PC-3 (cell line): ENCODE data around the gene EXD2. TPM values are rescaled to one million over a fixed set of nuclear protein-coding genes. Genes with fewer than 3 reads are reported as not detected.
A peak's percentile ranks its signal among the peaks of the same experiment; 100 is the strongest.

ENCODE experiments used
- ATAC-seq: fragments of 200-7000 bp; cut with Tn5 transposase; 2 replicates; pipeline ENCODE4 v1.9.1; 2020; ENCODE audit warnings: mild to moderate bottlenecking, moderate library complexity
- BruUV-seq: library from RNA; stranded (reverse); fragments of 400-500 nt; replicated peaks from 2 replicates; lab custom pipeline; 2021; lab: Mats Ljungman, UMichigan
- CTCF ChIA-PET: fragments of 300-600 bp; sonication (Branson Sonifier 250); formaldehyde crosslinking; loops from one replicate; lab custom pipeline; 2022; ENCODE audit warnings: antibody characterized with exemption; lab: Charles Lee
- POLR2A ChIA-PET: fragments of 300-600 bp; sonication (Branson Sonifier 250); formaldehyde crosslinking; loops from one replicate; lab custom pipeline; 2022; ENCODE audit warnings: antibody characterized with exemption; ENCODE audit not compliant: unreplicated experiment; lab: Charles Lee
- DNase-seq: peaks from one replicate; pipeline ENCODE4 v3.0.0-alpha.2; 2015
- H2AFZ ChIP-seq: fragments of 300-600 bp; sonication (generic); 2 replicates; pipeline ENCODE4 v1.6.0; 2016; ENCODE audit warnings: antibody characterized with exemption, low read length
- H3F3A ChIP-seq: fragments of 300-600 bp; sonication (generic); one replicate; pipeline ENCODE4 v1.6.0; 2017; ENCODE audit warnings: antibody characterized with exemption, low read length, control low read depth, mild to moderate bottlenecking; ENCODE audit not compliant: unreplicated experiment
- H3K27ac ChIP-seq: fragments of 300-600 bp; sonication (generic); 2 replicates; pipeline ENCODE4 v1.5.1; 2016; ENCODE audit warnings: mild to moderate bottlenecking, low read length
- H3K27me3 ChIP-seq: fragments of 300-600 bp; sonication (generic); 2 replicates; pipeline ENCODE4 v1.6.1; 2016; ENCODE audit warnings: low read length, mixed read lengths
- H3K36me3 ChIP-seq: fragments of 300-600 bp; sonication (generic); 2 replicates; pipeline ENCODE4 v1.6.1; 2016; ENCODE audit warnings: low read depth, mixed run types, low read length, mixed read lengths
- H3K4me1 ChIP-seq: fragments of 300-600 bp; sonication (generic); 2 replicates; pipeline ENCODE4 v1.5.1; 2016; ENCODE audit warnings: low read length; ENCODE audit not compliant: insufficient read depth
- H3K4me2 ChIP-seq: fragments of 300-600 bp; sonication (generic); 2 replicates; pipeline ENCODE4 v1.6.0; 2016; ENCODE audit warnings: low read length
- H3K4me3 ChIP-seq: fragments of 300-600 bp; sonication (generic); 2 replicates; pipeline ENCODE4 v1.5.1; 2016; ENCODE audit warnings: mild to moderate bottlenecking, low read length, mixed read lengths
- H3K79me2 ChIP-seq: fragments of 300-600 bp; sonication (generic); 2 replicates; pipeline ENCODE4 v1.6.1; 2017; ENCODE audit warnings: low read length, mixed read lengths
- H3K9ac ChIP-seq: fragments of 300-600 bp; sonication (generic); 2 replicates; pipeline ENCODE4 v1.6.0; 2016; ENCODE audit warnings: mild to moderate bottlenecking, low read length
- H3K9me2 ChIP-seq: fragments of 300-600 bp; sonication (generic); replicated peaks from 2 replicates; pipeline ENCODE4 v1.6.1; 2016; ENCODE audit warnings: mixed run types, low read length, mixed read lengths
- H3K9me3 ChIP-seq: fragments of 300-600 bp; sonication (generic); 2 replicates; pipeline ENCODE4 v1.6.1; 2016; ENCODE audit warnings: low read length, mixed read lengths
- H4K20me1 ChIP-seq: fragments of 300-600 bp; sonication (generic); 2 replicates; pipeline ENCODE4 v1.6.1; 2016; ENCODE audit warnings: low read length, mixed read lengths
- CTCF ChIP-seq: fragments of 300-600 bp; sonication (generic); conservative IDR thresholded peaks from 2 replicates; pipeline ENCODE4 v1.5.1; 2017; ENCODE audit warnings: antibody characterized with exemption, low read depth, mild to moderate bottlenecking, low read length
- EZH2 ChIP-seq: fragments of 300-600 bp; sonication (generic); IDR thresholded peaks from one replicate; pipeline ENCODE4 v1.6.1; 2017; ENCODE audit warnings: antibody characterized with exemption, mild to moderate bottlenecking, low read length; ENCODE audit not compliant: unreplicated experiment
- EZH2phosphoT487 ChIP-seq: fragments of 300-600 bp; sonication (generic); IDR thresholded peaks from 2 replicates; pipeline ENCODE4 v1.6.1; 2018; ENCODE audit warnings: mild to moderate bottlenecking, antibody characterized with exemption, low read length, borderline replicate concordance
- intact Hi-C: fragments of 100-400 bp; cut with micrococcal nuclease; formaldehyde crosslinking; loops from 2 replicates; pipeline ENCODE4 v1.9.0; 2023
- total RNA-seq: library from RNA; depleted of rRNA; stranded (reverse); fragments of >200 nt; gene quantifications from 2 replicates; pipeline ENCODE4 v1.2.3, GENCODE V29; 2014

Gene EXD2
- total RNA-seq, 1 experiment from 2014 or later: 19.9 TPM

- Histone ChIP-seq H3K36me3 (no peaks in the 10 kb centered on the region), H3K4me1 (peaks cover 7% of the 10 kb centered on the region; the same call in 1 of the 2 replicates), H4K20me1 (no peaks in the 10 kb centered on the region), H3K27me3 (peaks cover 55% of the 10 kb centered on the region), H3K9ac (no peak overlapping the region), H2AFZ (no peak overlapping the region), H3K4me2 (no peak overlapping the region), H3K9me2 (no peaks in the 10 kb centered on the region), H3K79me2 (no peaks in the 10 kb centered on the region), H3K27ac (no peak overlapping the region), H3K9me3 (no peaks in the 10 kb centered on the region), H3K4me3 (no peak overlapping the region), H3F3A (no peaks in the 10 kb centered on the region)
- DNase-seq (no peak), ATAC-seq (peak; percentile 20)
- TF ChIP-seq CTCF (no peak), EZH2phosphoT487 (no peak), EZH2 (no peak)
- BruUV-seq: no TSS peak
- intact Hi-C loops: loop anchor here (5.0 kb wide), 1 partner anchor 35 kb away; no protein-coding TSS in a partner anchor
- CTCF ChIA-PET: interaction anchor here (0.5 to 1.0 kb wide), 4 partner anchors 26 to 198 kb away, joined by 3 to 4 read pairs (median 3); no protein-coding TSS in a partner anchor
- POLR2A ChIA-PET: interaction anchor here (0.6 kb wide), 1 partner anchor 15 kb away, joined by 5 read pairs; no protein-coding TSS in a partner anchor
Measured at GRCh38 chr14:69261761-69262331, 70.5 kb downstream of the EXD2 start.

GRCh38 chr14:69262516-69262915 lies 71.2 kb downstream of the EXD2 start:
- no peak overlapping the region for H3K9ac ChIP-seq
- no peak for DNase-seq
- H3K4me1 ChIP-seq: peaks cover 7% of the 10 kb centered on the region; the same call in 1 of the 2 replicates
- CTCF ChIA-PET: interaction anchor here (0.5 to 1.0 kb wide), 5 partner anchors 25 to 198 kb away, joined by 3 to 4 read pairs (median 3); no protein-coding TSS in a partner anchor
- ATAC-seq: no peak
- H3K36me3 ChIP-seq: no peaks in the 10 kb centered on the region
- no peak overlapping the region for H3K27ac ChIP-seq
- TF ChIP-seq EZH2phosphoT487 (no peak), CTCF (no peak), EZH2 (no peak)
- H3K79me2 ChIP-seq: no peaks in the 10 kb centered on the region
- H3F3A ChIP-seq: no peaks in the 10 kb centered on the region
- intact Hi-C loops: loop anchor here (5.0 kb wide), 1 partner anchor 35 kb away; no protein-coding TSS in a partner anchor
- no peaks in the 10 kb centered on the region for H3K9me2 ChIP-seq
- H3K4me2 ChIP-seq: no peak overlapping the region
- no TSS peak for BruUV-seq
- POLR2A ChIA-PET: interaction anchor here (0.6 kb wide), 2 partner anchors 14 to 1639 kb away, joined by 4 to 5 read pairs; no protein-coding TSS in a partner anchor
- H4K20me1 ChIP-seq: no peaks in the 10 kb centered on the region
- no peaks in the 10 kb centered on the region for H3K9me3 ChIP-seq
- H2AFZ ChIP-seq: no peak overlapping the region
- H3K4me3 ChIP-seq: no peak overlapping the region
- H3K27me3 ChIP-seq: peaks cover 55% of the 10 kb centered on the region

- Histone ChIP-seq H3F3A (no peaks in the 10 kb centered on the region), H3K27me3 (peaks cover 54% of the 10 kb centered on the region), H3K4me1 (peaks cover 8% of the 10 kb centered on the region; the same call in 1 of the 2 replicates), H3K9me2 (no peaks in the 10 kb centered on the region), H3K9ac (no peak overlapping the region), H3K27ac (no peak overlapping the region), H3K79me2 (no peaks in the 10 kb centered on the region), H3K36me3 (no peaks in the 10 kb centered on the region), H4K20me1 (no peaks in the 10 kb centered on the region), H3K4me3 (no peak overlapping the region), H2AFZ (no peak overlapping the region), H3K4me2 (no peak overlapping the region), H3K9me3 (no peaks in the 10 kb centered on the region)
- ATAC-seq (peak; percentile 48), DNase-seq (peak; percentile 60)
- CTCF ChIA-PET: interaction anchor here (0.6 kb wide), 1 partner anchor 24 kb away, joined by 3 read pairs; no protein-coding TSS in a partner anchor
- TF ChIP-seq CTCF: no peak
- no peak for TF ChIP-seq EZH2phosphoT487
- POLR2A ChIA-PET: no interaction called here
- intact Hi-C loops: loop anchor here (5.0 kb wide), 1 partner anchor 34 kb away; no protein-coding TSS in a partner anchor
- no TSS peak for BruUV-seq
Measured at GRCh38 chr14:69263364-69263763, 72.1 kb downstream of the EXD2 start.
